DOHH2 (cell line): ENCODE results near the gene DEF6.

Experiments used
- H3F3A ChIP-seq: fragments of 200-600 bp; sonication (generic), shearing (Covaris generic); 2 replicates; pipeline ENCODE4 v1.6.0; 2016; ENCODE audit warnings: antibody characterized with exemption, mild to moderate bottlenecking; ENCODE audit not compliant: control insufficient read depth, insufficient read depth
- H3K27ac ChIP-seq: fragments of 200-600 bp; sonication (generic); 2 replicates; pipeline ENCODE4 v1.5.1; 2014; ENCODE audit warnings: low read depth, mild to moderate bottlenecking, low read length, moderate library complexity
- H3K27me3 ChIP-seq: fragments of 200-600 bp; sonication (generic); 2 replicates; pipeline ENCODE4 v1.6.1; 2014; ENCODE audit warnings: mild to moderate bottlenecking, low read length, mixed read lengths; ENCODE audit not compliant: control insufficient read depth
- H3K36me3 ChIP-seq: fragments of 200-600 bp; sonication (generic); 2 replicates; pipeline ENCODE4 v1.6.1; 2014; ENCODE audit warnings: mild to moderate bottlenecking, low read length, moderate library complexity, mixed read lengths; ENCODE audit not compliant: control insufficient read depth
- H3K4me1 ChIP-seq: fragments of 200-600 bp; sonication (generic); 2 replicates; pipeline ENCODE4 v1.6.1; 2014; ENCODE audit warnings: mild to moderate bottlenecking, low read length, mixed read lengths; ENCODE audit not compliant: control insufficient read depth
- H3K4me2 ChIP-seq: fragments of 200-600 bp; sonication (generic); 2 replicates; pipeline ENCODE4 v1.6.0; 2014; ENCODE audit warnings: mild to moderate bottlenecking, low read length, moderate library complexity
- H3K4me3 ChIP-seq: fragments of 200-600 bp; sonication (generic); 2 replicates; pipeline ENCODE4 v1.5.1; 2014; ENCODE audit warnings: mild to moderate bottlenecking, low read length, mixed read lengths
- H3K79me2 ChIP-seq: fragments of 200-600 bp; sonication (generic); 2 replicates; pipeline ENCODE4 v1.6.1; 2014; ENCODE audit warnings: mild to moderate bottlenecking, low read length, mixed read lengths; ENCODE audit not compliant: control insufficient read depth
- H3K9me2 ChIP-seq: fragments of 200-600 bp; sonication (generic); replicated peaks from 2 replicates; pipeline ENCODE4 v1.6.1; 2014; ENCODE audit warnings: mild to moderate bottlenecking, low read length, mixed read lengths; ENCODE audit not compliant: control insufficient read depth
- H3K9me3 ChIP-seq: fragments of 200-600 bp; sonication (generic); 2 replicates; pipeline ENCODE4 v1.6.1; 2014; ENCODE audit warnings: antibody characterized with exemption, low read length, mixed read lengths; ENCODE audit not compliant: control insufficient read depth, insufficient read depth
- H4K20me1 ChIP-seq: fragments of 200-600 bp; sonication (generic); 2 replicates; pipeline ENCODE4 v1.6.0; 2014; ENCODE audit warnings: low read depth, mild to moderate bottlenecking, antibody characterized with exemption, low read length, moderate library complexity; ENCODE audit not compliant: control insufficient read depth, insufficient read depth
- EZH2phosphoT487 ChIP-seq: fragments of 200-600 bp; sonication (generic); IDR thresholded peaks from 2 replicates; pipeline ENCODE4 v1.6.1; 2017; ENCODE audit warnings: borderline replicate concordance, mild to moderate bottlenecking, antibody characterized with exemption, low read length, moderate library complexity, mixed read lengths
- TF ChIP-seq, protein P1 (sequence below): fragments of 200-600 bp; sonication (generic); IDR thresholded peaks from one replicate; pipeline ENCODE4 v1.5.1; 2014; ENCODE audit warnings: antibody characterized with exemption, mild to moderate bottlenecking, low read depth, low read length; ENCODE audit not compliant: poor library complexity, severe bottlenecking

The DEF6 gene

DNA sequence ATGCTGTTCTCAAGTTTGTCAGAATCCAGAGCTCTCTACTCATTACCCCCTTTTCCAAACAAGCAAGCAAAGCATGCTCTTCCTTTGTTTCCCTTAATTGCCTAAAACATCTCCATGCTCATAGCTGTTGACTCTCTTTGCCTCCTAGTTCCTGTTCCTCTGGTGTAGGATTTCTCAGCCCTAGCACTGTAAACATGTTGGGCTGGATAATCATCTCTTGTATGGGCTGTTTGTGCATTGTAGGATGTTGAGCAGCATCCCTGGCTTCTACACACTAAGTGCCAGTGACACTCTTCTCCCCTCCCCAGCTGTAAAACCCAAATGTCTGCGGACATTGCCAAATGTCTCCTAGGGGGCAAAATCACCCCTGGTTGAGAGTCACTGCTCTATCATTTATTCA lies 58.8 kb downstream of the DEF6 start:
- Histone ChIP-seq H3K4me3 (no peak overlapping the region), H3K27ac (no peak overlapping the region), H3K27me3 (no peaks in the 10 kb centered on the region), H3K79me2 (no peaks in the 10 kb centered on the region), H4K20me1 (no peaks in the 10 kb centered on the region), H3K9me3 (no peaks in the 10 kb centered on the region), H3K4me2 (no peak overlapping the region), H3K4me1 (no peaks in the 10 kb centered on the region), H3K36me3 (peaks cover 26% of the 10 kb centered on the region), H3F3A (no peaks in the 10 kb centered on the region), H3K9me2 (no peaks in the 10 kb centered on the region)
- TF ChIP-seq, protein P1, sequence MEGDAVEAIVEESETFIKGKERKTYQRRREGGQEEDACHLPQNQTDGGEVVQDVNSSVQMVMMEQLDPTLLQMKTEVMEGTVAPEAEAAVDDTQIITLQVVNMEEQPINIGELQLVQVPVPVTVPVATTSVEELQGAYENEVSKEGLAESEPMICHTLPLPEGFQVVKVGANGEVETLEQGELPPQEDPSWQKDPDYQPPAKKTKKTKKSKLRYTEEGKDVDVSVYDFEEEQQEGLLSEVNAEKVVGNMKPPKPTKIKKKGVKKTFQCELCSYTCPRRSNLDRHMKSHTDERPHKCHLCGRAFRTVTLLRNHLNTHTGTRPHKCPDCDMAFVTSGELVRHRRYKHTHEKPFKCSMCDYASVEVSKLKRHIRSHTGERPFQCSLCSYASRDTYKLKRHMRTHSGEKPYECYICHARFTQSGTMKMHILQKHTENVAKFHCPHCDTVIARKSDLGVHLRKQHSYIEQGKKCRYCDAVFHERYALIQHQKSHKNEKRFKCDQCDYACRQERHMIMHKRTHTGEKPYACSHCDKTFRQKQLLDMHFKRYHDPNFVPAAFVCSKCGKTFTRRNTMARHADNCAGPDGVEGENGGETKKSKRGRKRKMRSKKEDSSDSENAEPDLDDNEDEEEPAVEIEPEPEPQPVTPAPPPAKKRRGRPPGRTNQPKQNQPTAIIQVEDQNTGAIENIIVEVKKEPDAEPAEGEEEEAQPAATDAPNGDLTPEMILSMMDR, result no peak
- no peak for TF ChIP-seq EZH2phosphoT487

DNA sequence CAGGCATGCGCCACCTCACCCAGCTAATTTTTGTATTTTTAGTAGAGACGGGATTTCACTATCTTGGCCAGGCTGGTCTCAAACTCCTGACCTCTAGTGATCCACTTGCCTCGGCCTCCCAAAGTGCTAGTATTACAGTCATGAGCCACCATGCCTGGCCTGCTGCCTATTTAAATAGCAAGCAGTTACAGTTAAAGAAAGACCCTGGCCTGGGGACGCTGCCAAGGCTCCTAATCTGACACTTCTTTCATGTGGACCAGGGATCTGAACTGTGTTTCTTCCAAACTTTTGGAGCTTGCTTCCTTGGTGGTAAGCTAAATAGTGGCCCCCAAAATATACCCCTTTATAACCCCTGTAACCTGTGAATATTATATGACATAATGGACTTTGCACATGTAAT lies 60.1 kb downstream of the DEF6 start:
- Histone ChIP-seq H3K9me3 (no peaks in the 10 kb centered on the region), H3K27ac (no peak overlapping the region), H3K9me2 (no peaks in the 10 kb centered on the region), H3K4me2 (no peak overlapping the region), H3K4me1 (peaks cover 7% of the 10 kb centered on the region), H3K36me3 (peaks cover 24% of the 10 kb centered on the region), H3F3A (no peaks in the 10 kb centered on the region), H4K20me1 (no peaks in the 10 kb centered on the region), H3K4me3 (no peak overlapping the region), H3K27me3 (no peaks in the 10 kb centered on the region), H3K79me2 (no peaks in the 10 kb centered on the region)
- TF ChIP-seq, protein P1, result no peak
- no peak for TF ChIP-seq EZH2phosphoT487

DNA sequence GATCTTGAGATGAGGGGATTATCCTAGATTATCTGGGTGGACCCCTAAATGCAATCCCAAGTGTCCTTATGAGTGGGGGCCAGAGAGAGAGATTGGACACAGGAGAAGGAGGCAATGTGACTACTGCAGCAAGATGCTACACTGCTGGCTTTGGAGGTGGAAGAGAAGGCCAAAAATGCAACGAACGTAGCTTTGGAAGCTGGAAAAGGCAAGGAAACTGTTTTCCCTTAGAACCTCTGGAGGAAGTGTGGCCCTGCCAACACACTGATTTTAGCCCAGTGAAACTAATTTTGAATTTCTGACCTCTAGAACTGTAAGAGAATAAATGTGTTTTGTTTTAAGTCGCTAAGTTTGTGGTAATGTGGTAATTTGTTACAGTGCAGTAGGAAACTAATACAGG lies 60.5 kb downstream of the DEF6 start:
- Histone ChIP-seq H3K36me3 (peaks cover 23% of the 10 kb centered on the region), H3K79me2 (no peaks in the 10 kb centered on the region; the same call in 1 of the 2 replicates), H4K20me1 (no peaks in the 10 kb centered on the region), H3K9me2 (no peaks in the 10 kb centered on the region), H3K27me3 (no peaks in the 10 kb centered on the region), H3K27ac (no peak overlapping the region), H3K4me2 (no peak overlapping the region), H3K9me3 (no peaks in the 10 kb centered on the region), H3F3A (no peaks in the 10 kb centered on the region), H3K4me1 (peaks cover 12% of the 10 kb centered on the region), H3K4me3 (no peak overlapping the region)
- TF ChIP-seq, protein P1, result no peak
- TF ChIP-seq EZH2phosphoT487, result no peak
